SH-SY5Y (cell line): Measurements from ENCODE around the gene RNF32.

Experiments used
- GATA2 ChIP-seq: IDR thresholded peaks from 2 replicates; pipeline ENCODE4 v1.6.1; 2011; ENCODE audit warnings: mild to moderate bottlenecking, low read depth, low read length
- GATA3 ChIP-seq: IDR thresholded peaks from 2 replicates; pipeline ENCODE4 v1.6.1; 2011; ENCODE audit warnings: low read depth, mild to moderate bottlenecking, low read length, moderate library complexity

DNA sequence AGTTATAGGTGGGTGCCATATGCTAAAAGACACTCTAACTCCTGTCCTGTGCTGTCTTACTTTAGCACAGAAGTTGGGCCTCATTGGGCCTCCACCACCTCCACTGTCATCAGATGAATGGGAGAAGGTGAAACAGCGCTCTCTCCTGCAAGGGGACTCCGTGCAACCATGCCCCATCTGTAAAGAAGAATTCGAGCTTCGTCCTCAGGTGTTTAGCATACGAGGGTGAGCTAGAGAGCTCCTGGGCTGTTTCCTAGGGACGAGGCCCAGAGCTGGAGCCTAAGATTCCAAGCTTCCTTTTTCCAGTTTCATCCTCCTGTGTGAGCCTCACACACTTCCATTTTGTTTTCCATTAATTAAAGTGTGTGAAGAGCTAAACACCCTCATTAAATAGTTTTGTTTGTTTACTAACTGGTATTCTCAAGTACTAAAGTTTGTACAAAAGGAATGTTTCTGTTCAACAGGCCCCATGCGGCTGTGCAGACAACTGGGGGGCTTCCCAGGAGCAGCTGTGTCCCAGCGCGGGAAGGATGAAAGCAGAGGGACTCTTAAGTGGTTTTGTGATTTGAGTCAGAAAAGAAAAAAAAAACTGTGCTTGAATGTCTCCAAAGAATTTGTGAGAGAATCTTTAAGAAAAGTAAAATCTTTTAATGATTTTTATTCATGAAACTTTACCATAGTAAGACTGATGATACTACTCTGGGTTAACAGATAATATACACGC is 14.1 kb downstream of the RNF32 start:
- TF ChIP-seq GATA3, result no peak
- no peak for TF ChIP-seq GATA2
